ENCODE data around the gene FIG4.

GRCh38 chr6:109669811-109670210, 21.3 kb upstream of the FIG4 start:
- TF ChIP-seq CEBPB (IDR thresholded peaks at IDR 0.05) (no peak), POLR2A (IDR thresholded peaks at IDR 0.05; ENCODE audit: low read length) (no peak), NR3C1 (IDR thresholded peaks at IDR 0.05) (no peak), RNF2 (IDR thresholded peaks at IDR 0.05; ENCODE audit: borderline replicate concordance, low read depth) (no peak), CTCF (IDR thresholded peaks at IDR 0.05) (no peak), PHF8 (IDR thresholded peaks at IDR 0.05; ENCODE audit: borderline replicate concordance, low read depth) (no peak), ELK1 (IDR thresholded peaks at IDR 0.05; ENCODE audit: low read depth, low read length) (no peak), HOXA7 (CRISPR knock-in tag; IDR thresholded peaks at IDR 0.05) (no peak), JUNB (IDR thresholded peaks at IDR 0.05) (no peak), PBX3 (IDR thresholded peaks at IDR 0.05) (no peak), TP53 (CRISPR knock-in tag; IDR thresholded peaks at IDR 0.05) (no peak), MAX (IDR thresholded peaks at IDR 0.05) (no peak), HDAC2 (IDR thresholded peaks at IDR 0.05) (no peak)

Data from A549 (cell line).